Heart left ventricle (tissue), 16 donors: ENCODE data around the gene PPM1A. TPM values are rescaled to one million over a fixed set of nuclear protein-coding genes. Genes with fewer than 3 reads are reported as not detected.

ENCODE experiments used
- ATAC-seq, 4 donors: fragments of 200-7000 bp; cut with Tn5 transposase; one replicate each; pipeline ENCODE4 v1.9.1; 2020 to 2022; ENCODE audit warnings: moderate library complexity in 4 of 4, mild to moderate bottlenecking in 3 of 4, moderate number of reproducible peaks in 1 of 4
- DNase-seq, 5 donors: peaks; one replicate each; pipeline ENCODE4 v3.0.0-alpha.2; 2020
- H3K27ac ChIP-seq, 12 donors: fragments of 200-600 bp; sonication (generic) in 4 of 12; one replicate each; pipeline versions ENCODE4 v1.5.0 to v1.8.0; 2016 to 2022; ENCODE audit warnings: mild to moderate bottlenecking in 2 of 12
- H3K27me3 ChIP-seq, 9 donors: fragments of 200-600 bp; sonication (generic) in 2 of 9; one replicate each; pipeline versions ENCODE4 v1.5.1 to v1.8.0; 2016 to 2022; ENCODE audit warnings: mild to moderate bottlenecking in 3 of 9
- H3K36me3 ChIP-seq, 9 donors: fragments of 200-600 bp; sonication (generic) in 2 of 9; one replicate each; pipeline versions ENCODE4 v1.5.0 to v1.8.0; 2018 to 2022; ENCODE audit warnings: mild to moderate bottlenecking in 2 of 9
- H3K4me1 ChIP-seq, 12 donors: fragments of 200-600 bp; sonication (generic) in 4 of 12; one replicate each; pipeline versions ENCODE4 v1.5.0 to v1.8.0; 2016 to 2022; ENCODE audit warnings: mild to moderate bottlenecking in 3 of 12
- H3K4me3 ChIP-seq, 12 donors: fragments of 200-600 bp; sonication (generic) in 4 of 12; one replicate each; pipeline versions ENCODE4 v1.5.0 to v1.8.0; 2017 to 2022; ENCODE audit warnings: mild to moderate bottlenecking in 9 of 12, moderate library complexity in 4 of 12
- H3K9me3 ChIP-seq, 12 donors: fragments of 200-600 bp; sonication (generic) in 4 of 12; one replicate each; pipeline versions ENCODE4 v1.5.0 to v1.8.0; 2016 to 2022; ENCODE audit warnings: mild to moderate bottlenecking in 1 of 12
- CTCF ChIP-seq, 12 donors: fragments of 200-600 bp; sonication (generic) in 4 of 12; IDR thresholded peaks; one replicate each; pipeline versions ENCODE4 v1.5.0 to v1.8.0; 2018 to 2022; ENCODE audit warnings: antibody characterized with exemption in 12 of 12, mild to moderate bottlenecking in 5 of 12
- POLR2A ChIP-seq, 2 donors: fragments of 450-650 bp; IDR thresholded peaks; one replicate each; pipeline ENCODE4 v1.6.1; 2017; ENCODE audit warnings: antibody characterized with exemption in 2 of 2, mild to moderate bottlenecking in 2 of 2, moderate library complexity in 2 of 2
- WGBS, 4 donors: extraction: QIAGEN DNeasy Blood & Tissue Kit in 2 of 4; methylation state at CpG; one replicate each; pipeline versions ENCODE4 v1.1.5 to v1.1.7; 2013 to 2018; 5-methylcytosine and 5-hydroxymethylcytosine counted together
- intact Hi-C, 10 donors: fragments of 100-400 bp; cut with DNase I; formaldehyde crosslinking; loops; one replicate each; pipeline versions ENCODE4 v1.11.1 to v1.14.2; 2022
- polyA plus RNA-seq, 2 donors: library from polyadenylated mRNA; stranded (reverse); fragments of 200-250 nt; gene quantifications; one replicate each; pipeline ENCODE4 v1.2.3, GENCODE V29; 2013
- total RNA-seq, 9 donors: library from RNA; depleted of rRNA in 2 of 9; stranded (reverse); fragments of >200 nt in 2 of 9; fragmentation: NEBNext Ultra II Directional in 3 of 9; extraction: Animal tissue kit (Norgen Biotek cat#: 25700) in 3 of 9; gene quantifications; one replicate each; pipeline versions ENCODE4 v1.1.0 to v1.2.4, GENCODE V29; 2016 to 2023
- donor health status: ischemic (EF 13 %, LVEDD 7.1; RV severe dilation, severe dysfunction).
- donor health status: healthy with polysubstance abuse.
- donor health status: DM: no; HTN: yes; CAD: no.
- donor health status: DM: no; HTN: no; CAD: no.
- donor health status: ischemic (EF 25% LVEDD 6.9; RV normal size, moderate dysfunction).
- donor health status: ischemic (EF 25% LVEDD 5.7; RV mildly dilated, moderate dysfunction).
- donor health status: healthy.
- donor health status: DM: yes; HTN: yes; CAD: no.
- donor health status: ischemic (EF 35%, LVEDD 5.7; RV mildly dilated, moderate dysfunction).
- donor health status: nonischemic (EF 11% LVEDD 7.7; RV severe dilation, severe dysfunction).
- donor health status: DM: yes; HTN: yes; CAD: no.
- donor health status: PGD.
- donor health status: ischemic (EF 29% LVEDD 5.4; RV normal size, mild dysfunction).
- donor health status: nonischemic (EF 23%, LVEDD 6.1; RV moderate dilation, normal function).

PPM1A gene
- total and polyA plus RNA-seq, 11 donors, result 27.7 to 126 (median 91.6) TPM

- peaks cover 0 to 28% (median 11%) of the 10 kb centered on the region in 12 donors for H3K9me3 ChIP-seq
- H3K27me3 ChIP-seq, result no peaks in the 10 kb centered on the region
- intact Hi-C loops, result no loop called here
- H3K4me1 ChIP-seq, result peaks cover 0 to 9% (median 0%) of the 10 kb centered on the region in 12 donors
- H3K4me3 ChIP-seq, result no peak overlapping the region
- TF ChIP-seq POLR2A (IDR thresholded peaks at IDR 0.05), result no peak
- TF ChIP-seq CTCF (IDR thresholded peaks at IDR 0.05), result no peak
- DNase-seq (no peak), ATAC-seq (no peak)
- H3K27ac ChIP-seq, result no peak overlapping the region
- 88 to 96% (median 93%) methylated on average over 1 of the region's 1 CpG for WGBS, 4 donors
- H3K36me3 ChIP-seq, result no peaks in the 10 kb centered on the region
Observed at GRCh38 chr14:60232185-60232584, 16.8 kb upstream of the PPM1A start.

- Histone ChIP-seq H3K36me3 (no peaks in the 10 kb centered on the region), H3K9me3 (peaks cover 0 to 28% (median 11%) of the 10 kb centered on the region in 12 donors), H3K27ac (no peak overlapping the region), H3K27me3 (no peaks in the 10 kb centered on the region), H3K4me3 (no peak overlapping the region), H3K4me1 (peaks cover 0 to 9% (median 0%) of the 10 kb centered on the region in 12 donors)
- 74 to 82% (median 79%) methylated on average over 3 of the region's 3 CpGs for WGBS, 4 donors
- DNase-seq, result no peak
- no peak for ATAC-seq
- TF ChIP-seq POLR2A (IDR thresholded peaks at IDR 0.05), result no peak
- no peak for TF ChIP-seq CTCF (IDR thresholded peaks at IDR 0.05)
- intact Hi-C loops, result no loop called here
Observed at GRCh38 chr14:60233251-60233650, 15.8 kb upstream of the PPM1A start.

DNA sequence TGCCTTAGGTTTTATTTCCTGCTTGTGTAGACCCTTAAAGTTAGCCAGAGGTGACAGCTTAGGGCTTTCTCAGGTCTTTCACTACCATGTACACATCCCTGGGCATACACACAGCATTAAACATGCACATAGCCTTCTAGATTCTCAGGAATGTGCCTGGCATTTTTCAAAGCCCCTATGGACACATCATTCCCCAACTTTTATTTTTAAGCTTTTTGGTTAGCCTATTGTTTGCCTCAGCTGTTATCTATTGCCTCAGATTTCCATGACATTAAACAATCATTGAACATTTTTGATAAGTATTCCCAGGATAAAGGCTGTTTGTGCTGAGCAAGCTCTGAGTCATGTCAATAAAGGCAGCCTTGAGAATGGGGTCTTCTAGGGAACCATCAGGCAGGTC is 15.1 kb upstream of the PPM1A start:
- no peak overlapping the region for H3K27ac ChIP-seq
- intact Hi-C loops, result no loop called here
- TF ChIP-seq CTCF (IDR thresholded peaks at IDR 0.05), result no peak
- no peak for TF ChIP-seq POLR2A (IDR thresholded peaks at IDR 0.05)
- H3K27me3 ChIP-seq, result no peaks in the 10 kb centered on the region
- no peaks in the 10 kb centered on the region for H3K36me3 ChIP-seq
- H3K9me3 ChIP-seq, result peaks cover 0 to 28% (median 11%) of the 10 kb centered on the region in 12 donors
- H3K4me3 ChIP-seq, result no peak overlapping the region
- no peak for DNase-seq
- peaks cover 0 to 9% (median 0%) of the 10 kb centered on the region in 12 donors for H3K4me1 ChIP-seq
- no peak for ATAC-seq

- intact Hi-C loops, result no loop called here
- Histone ChIP-seq H3K36me3 (no peaks in the 10 kb centered on the region), H3K4me1 (peaks cover 0 to 9% (median 0%) of the 10 kb centered on the region in 12 donors), H3K9me3 (peaks cover 0 to 28% (median 11%) of the 10 kb centered on the region in 12 donors), H3K27me3 (no peaks in the 10 kb centered on the region), H3K27ac (peak overlapping the region in 1 of 12 donors; percentile 23), H3K4me3 (no peak overlapping the region)
- DNase-seq (no peak), ATAC-seq (peak in 3 of 4 donors; percentile 81 to 82 (median 82))
- TF ChIP-seq CTCF (IDR thresholded peaks at IDR 0.05) (no peak), POLR2A (IDR thresholded peaks at IDR 0.05) (no peak)
- WGBS, 4 donors, result 33 to 48% (median 41%) methylated on average over 2 of the region's 2 CpGs
Observed at GRCh38 chr14:60235440-60235839, 13.6 kb upstream of the PPM1A start.
